Hematopoietic multipotent progenitor cell treated with erythropoietin and hydrocortisone succinate and interleukin-3 and kit ligand, for 8 days (in vitro differentiated cells): ENCODE measurements around the gene YJU2.
A peak's percentile ranks its signal among the peaks of the same experiment; 100 is the strongest.
"Not testable (repeated sequence)": the region's sequence is repeated elsewhere in the genome, so short reads cannot be mapped to it uniquely, and the experiment has no call there.

Experiments used
- DNase-seq: peaks from one replicate; pipeline ENCODE4 v3.0.0-alpha.2; 2015

Gene YJU2

DNA sequence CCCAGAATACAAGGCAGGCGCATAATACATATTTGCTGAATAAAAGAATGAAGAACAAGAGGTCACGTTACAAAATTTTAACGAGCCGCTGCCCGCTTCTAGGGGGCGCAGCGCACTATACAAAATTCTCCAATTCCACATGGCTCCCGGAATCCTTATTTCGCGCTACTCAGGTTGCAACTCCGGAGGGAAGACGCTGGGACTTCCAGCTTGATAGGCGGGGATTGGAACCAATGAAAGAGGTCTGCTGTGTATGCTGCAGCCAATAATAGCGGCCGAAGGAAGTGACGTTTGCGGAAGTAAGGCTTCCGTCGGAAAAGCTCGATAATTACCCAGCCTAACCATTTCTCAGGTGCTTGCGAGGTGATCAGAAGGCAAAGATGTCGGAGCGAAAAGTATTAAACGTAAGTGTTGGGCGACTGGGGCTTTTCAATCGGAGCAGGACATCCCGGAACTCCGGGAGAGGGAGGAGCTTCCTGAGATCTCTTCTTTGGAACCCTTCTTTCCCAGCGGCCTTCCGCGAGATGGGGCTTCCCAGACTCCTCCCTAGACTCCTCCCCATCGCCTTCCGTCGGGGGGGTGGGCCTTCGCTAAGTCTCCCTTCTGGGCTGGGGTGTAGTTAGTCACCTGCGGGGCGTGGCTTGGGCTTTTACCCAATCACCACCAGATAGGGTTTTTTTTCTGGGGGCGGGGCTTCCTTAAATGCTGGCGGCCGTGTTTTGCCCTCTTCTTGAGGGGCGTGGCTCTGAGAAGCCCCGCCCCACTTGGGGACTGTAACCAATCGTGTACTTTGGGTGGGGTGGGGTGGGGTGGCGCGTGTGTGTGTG, at the start of gene YJU2:
TSS of gene YJU2 (plus strand) at position 314 of the 827 bp plus-strand sequence. CDS start at position 381, 67 bp downstream.
- DNase-seq, result peak; percentile 100

DNA sequence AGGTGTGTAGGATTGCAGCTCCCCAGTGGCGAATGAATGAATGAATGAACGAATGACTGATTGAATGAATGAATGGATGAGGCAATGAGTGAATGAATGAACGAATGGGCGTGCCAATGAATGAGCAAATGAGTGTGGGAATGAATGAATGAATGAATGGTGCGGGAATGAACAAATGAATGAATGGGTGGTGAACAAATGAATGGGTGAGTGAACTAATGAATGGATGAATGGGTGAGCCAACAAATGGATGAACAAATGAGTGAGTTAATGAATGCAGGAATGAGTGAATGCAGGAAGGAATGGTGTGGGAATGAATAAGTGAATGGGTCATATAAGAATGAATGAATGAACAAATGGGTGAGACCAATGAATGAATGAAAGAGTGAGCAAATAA, 49.7 kb upstream of the YJU2 start:
- DNase-seq, result no peak

DNA sequence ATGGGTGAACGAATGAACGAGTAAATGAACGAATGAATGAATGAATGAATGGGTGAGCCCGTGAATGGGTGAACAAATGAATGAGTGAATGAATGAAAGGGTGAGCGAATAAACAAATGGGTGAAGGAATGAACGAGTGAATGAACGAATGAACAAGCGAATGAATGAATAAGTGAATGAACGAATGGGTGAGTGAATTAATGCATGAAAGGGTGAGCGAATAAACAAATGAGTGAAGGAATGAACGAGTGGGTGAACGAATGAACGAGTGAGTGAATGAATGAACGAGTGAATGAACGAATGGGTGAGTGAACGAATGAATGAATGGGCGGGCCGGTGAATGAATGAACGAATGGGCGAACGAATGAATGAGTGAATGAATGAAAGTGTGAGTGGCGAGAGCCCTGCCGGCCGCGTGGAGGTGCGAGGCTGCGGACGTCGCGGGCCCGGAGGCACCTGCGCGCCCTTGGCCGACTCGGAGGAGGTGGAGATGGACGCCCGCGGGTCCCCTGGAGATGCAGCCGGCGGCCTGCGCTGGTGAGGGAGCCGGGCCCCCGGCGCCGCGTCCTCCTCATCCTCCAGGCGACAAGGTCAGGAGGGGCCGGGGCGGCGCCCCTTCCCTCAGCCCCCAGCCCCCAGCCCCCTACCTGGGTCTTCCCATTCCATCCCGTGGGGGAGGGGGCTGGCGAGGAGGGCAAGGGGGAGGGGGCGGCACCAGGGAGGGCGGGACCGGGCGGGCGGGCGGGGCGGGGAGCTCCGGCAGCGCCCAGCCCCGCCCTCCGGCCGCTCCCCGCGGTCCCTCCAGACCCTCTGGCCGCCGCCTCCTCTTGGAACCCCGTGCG, 49.0 kb upstream of the YJU2 start:
- no peak for DNase-seq

DNA sequence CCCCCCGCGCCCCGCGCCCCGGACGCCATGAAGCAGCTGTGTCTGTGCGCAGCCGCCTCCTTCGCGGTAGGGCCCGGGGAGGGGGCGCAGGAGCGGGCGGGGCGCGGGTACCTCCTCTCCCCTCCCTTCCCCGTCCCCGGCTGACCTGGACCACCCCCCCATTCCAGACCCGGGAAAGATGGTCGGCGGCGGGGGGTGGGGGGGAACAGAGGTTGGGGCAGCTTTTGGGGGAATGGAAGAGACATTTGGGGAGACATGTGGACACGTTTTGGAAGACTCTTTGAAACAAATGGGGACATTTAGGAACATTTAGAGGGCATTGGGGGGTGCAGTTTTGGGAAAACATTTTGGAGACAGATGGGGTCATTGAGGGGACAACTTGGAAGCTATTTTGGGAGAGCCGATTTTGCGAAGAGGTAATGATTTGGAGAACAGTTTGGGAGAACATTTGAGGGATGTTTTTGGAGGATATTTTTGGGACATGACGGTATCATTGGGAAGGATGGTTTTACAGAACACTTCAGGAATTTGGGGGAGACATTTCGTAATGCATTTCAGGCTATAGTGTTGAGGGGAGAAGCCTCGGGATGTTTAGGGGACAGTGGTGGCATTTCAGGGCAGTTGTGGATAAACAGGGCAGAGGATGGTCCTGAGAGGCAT, 48.3 kb upstream of the YJU2 start:
- no peak for DNase-seq

DNA sequence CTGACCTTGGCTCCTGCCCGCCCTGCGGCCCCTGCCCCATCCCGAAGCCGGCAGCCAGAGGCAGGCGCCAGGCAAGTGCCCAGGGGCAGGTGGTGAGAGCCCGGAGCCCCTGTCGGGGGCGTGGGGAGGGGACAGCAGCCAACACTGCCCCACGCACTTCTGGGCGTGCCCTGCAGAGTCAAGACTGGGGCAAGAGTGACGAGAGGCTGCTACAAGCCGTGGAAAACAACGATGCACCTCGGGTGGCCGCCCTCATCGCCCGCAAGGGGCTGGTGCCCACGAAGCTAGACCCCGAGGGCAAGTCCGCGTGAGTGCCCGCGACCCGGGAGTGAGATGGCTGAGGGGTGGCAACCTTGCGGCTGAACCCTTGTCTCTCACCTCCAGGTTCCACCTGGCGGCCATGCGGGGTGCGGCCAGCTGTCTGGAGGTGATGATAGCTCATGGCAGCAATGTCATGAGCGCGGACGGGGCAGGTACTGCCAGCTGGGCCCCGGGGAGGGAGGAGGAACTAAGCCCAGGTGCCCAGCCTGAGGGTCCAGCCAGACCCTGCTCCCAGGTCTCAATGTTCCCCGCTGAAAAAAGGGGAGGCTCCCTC, 47.1 kb upstream of the YJU2 start:
- no peak for DNase-seq

DNA sequence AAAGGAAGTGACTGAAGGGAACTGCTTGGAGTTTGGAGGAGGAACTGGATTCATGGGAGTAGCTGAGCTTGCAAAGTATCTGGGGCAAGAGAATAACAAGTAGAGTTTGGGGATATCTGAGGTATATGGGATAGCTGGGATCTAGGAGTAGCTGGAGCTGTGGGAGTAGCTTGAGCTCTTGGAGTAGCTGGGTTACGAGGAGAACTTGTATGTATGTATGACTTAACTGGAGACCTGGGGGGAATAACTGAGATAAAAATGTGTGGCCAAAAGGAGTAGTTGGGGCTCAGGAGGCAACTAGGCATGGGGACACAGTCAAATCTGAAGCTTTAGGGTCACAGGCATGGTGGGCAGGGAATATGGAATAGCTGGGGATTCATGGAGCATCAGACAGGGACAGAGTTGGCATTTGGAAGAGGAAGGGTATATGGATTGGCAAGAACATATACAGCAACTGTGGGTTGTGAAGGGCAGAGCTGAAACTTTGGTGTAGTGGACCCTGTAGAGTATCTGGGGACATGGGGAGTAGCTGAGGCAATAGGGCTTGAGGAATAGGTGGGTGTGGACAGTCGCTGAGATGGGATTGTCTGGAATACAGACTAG, 45.8 kb upstream of the YJU2 start:
- DNase-seq, result no peak

DNA sequence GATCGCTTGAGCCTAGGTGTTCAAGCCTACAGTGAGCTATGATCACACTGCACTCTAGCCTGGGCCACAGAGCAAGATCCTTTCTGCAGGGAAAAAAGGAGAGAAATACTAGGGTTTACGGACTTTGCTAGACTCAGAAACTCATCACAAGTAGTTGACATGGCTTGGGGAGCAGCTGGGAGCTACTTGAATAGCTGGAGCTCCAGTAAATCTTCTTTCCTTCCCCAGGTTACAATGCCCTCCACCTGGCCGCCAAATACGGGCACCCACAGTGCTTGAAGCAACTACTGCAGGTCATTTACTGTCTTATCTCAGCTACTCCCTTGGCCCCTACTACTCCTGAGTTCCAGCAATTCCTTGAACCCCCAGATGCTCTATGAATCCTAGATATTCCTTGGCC, 45.1 kb upstream of the YJU2 start:
- no peak for DNase-seq

DNA sequence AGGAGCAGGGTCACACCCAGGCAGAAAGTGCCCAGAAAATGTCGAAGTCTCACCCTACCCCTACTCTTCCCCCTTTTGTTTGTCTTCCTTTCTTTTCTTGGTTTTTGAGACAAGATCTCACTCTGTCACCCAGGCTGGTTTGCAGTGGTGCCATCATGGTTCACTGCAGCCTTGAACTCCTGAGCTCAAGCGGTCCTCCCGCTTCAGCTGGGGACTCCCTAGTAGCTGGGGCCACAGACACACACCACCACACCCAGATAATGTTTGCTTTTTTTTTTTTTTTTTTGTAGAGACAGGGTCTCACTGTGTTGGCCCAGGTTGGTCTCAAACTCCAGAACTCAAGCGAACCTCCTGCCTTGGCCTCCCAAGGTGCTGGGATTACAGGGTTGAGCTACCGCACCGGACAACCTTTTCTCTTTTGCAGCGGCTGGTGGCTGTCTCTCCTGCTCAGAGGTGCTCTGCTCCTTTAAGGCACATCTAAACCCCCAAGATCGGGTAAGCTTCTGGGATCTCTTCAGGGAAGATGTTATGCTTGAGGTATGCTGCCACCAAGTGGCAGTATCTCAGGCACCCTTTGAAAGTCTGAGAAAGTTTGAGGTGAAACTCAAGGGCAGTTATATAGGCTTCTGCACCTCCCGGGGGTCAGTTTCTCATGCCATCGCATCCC, 39.9 kb upstream of the YJU2 start:
- peak; percentile 72 for DNase-seq

DNA sequence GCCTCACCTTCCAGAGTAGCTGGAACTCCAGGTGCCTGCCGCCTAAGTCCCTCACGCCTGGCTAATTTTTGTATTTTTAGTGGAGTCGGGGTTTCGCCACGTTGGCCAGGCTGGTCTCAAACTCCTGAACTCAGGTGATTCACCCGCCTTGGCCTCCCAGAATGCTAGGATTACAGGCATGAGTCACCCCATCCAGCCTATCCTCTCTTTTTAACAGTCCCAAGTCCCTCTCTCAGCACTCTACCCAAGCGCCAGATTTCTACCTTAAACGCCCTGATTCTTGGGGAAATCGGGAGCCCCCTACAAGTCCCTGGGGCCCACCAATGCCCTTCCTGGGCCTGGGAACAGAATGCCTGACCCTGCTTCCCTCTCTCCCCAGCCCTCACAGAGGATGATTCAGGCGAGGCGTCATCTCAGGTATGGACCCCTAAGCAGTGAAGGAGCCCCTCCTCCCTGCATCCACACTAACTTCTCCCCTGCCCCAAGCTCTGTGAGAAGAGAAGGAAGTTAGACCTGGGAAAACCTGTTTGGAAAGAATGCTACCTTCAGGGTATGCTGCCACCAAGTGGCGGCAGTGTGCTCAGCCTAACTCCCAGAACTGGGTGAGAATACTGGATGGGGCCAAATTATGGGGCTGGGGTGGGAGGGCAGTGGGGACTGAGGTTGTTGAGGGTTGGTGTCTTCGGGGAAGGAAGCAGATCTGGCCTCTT, 38.3 kb upstream of the YJU2 start:
- DNase-seq, result peak; percentile 41

DNA sequence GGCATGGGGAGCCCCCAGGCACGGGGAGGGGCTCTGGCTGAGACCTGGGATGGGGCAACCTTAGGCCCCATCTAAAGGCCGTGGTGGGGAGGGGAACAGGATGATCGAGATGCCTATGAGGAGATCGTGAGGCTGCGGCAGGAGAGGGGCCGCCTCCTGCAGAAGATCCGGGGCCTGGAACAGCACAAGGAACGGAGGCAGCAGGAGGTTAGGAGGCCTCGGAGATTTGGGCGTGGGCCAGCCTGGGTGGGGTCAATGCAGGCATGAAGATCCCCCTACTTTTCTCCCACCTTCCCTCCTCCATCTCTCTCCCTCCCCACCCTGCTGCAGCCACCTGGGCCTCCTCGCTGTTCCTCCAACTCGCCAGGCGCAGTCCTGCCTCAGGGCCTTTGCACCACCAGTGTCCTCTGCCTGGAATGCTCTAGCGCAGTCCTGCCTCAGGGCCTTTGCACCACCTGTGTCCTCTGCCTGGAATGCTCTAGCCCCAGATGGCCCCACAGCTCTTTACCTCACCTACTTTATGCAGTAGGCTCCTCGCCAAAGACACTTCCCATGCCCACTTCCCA, 36.6 kb upstream of the YJU2 start:
- no peak for DNase-seq

DNA sequence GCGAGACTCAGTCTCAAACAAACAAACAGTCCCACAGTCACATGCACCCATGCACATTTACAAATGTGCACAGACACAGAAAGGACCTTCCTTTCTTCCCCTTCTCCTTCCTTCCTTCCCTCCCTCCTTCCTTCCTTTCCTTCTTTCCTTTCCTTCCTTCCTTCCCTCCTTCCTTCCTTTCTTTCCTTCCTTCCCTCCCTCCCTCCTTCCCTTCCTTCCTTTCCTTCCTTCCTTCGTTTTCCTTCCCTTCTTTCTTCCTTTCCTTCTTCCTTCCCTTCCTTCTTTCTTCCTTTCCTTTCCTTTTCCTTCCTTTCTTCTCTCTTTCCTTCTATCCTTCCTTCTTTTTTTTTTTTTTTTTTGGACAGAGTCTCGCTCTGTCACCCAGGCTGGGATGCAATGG, 33.8 kb upstream of the YJU2 start:
- DNase-seq, result no peak

DNA sequence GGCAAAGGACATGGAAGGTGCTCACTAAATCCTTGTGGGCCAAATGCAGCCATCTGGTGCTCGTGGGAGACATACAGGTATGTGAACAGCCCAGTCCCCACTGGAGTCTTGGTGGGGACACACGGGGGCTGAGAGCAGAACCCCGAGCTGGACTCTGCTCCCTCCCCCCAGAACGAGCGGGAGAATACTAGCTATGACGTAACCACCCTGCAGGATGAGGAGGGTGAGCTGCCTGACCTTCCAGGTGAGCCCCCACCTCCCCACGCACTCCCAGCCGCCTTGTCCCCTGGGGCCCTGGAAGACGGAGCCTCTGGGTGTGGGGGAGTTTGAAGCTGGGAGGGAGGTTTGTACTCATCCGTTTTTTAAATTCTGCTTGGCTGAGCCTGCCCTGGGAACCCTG, 31.1 kb upstream of the YJU2 start:
- no peak for DNase-seq

DNA sequence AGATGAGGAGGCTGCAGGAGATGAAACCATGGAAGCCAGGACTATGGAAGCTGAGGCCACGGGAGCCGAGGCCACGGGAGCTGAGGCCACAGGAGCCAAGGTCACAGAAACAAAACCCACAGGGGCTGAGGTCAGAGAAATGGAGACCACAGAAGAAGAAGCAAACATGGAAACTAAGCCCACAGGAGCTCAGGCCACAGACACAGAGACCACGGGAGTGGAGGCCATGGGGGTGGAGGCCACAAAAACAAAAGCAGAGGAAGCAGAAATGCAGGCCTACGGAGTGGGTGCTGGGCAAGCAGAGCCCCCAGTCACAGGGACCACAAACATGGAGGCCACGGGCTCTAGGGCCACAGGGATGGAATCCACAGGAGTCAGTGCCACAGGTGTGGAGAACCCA, 30.0 kb upstream of the YJU2 start:
- DNase-seq, result no peak

DNA sequence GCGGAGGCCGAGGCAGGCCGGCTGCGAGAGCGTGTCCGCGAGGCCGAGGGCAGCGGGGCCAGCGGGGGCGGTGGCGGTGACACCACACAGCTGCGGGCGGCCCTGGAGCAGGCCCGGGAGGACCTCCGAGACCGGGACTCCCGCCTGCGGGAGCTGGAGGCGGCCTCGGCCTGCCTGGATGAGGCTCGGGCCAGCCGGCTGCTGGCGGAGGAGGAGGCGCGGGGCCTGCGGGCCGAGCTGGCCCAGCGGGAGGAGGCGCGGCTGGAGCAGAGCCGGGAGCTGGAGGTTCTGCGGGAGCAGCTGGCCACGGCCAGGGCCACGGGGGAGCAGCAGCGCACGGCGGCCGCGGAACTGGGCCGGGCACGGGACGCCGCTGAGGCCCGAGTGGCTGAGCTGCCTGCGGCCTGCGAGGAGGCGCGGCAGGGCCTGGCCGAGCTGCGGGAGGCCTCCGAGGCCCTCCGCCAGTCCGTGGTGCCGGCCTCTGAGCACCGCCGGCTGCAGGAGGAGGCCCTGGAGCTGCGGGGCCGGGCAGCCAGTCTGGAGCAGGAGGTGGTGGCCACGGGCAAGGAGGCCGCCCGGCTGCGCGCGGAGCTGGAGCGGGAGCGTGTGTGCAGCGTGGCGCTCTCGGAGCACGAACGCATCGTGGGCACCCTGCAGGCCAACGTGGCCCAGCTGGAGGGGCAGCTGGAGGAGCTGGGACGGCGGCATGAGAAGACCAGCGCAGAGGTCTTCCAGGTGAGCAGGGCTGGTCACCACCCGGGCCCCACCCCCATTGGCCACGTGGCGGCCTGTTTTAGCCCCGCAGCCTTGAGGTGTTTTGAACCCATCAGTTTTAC, 29.2 kb upstream of the YJU2 start:
- DNase-seq, result no peak

DNA sequence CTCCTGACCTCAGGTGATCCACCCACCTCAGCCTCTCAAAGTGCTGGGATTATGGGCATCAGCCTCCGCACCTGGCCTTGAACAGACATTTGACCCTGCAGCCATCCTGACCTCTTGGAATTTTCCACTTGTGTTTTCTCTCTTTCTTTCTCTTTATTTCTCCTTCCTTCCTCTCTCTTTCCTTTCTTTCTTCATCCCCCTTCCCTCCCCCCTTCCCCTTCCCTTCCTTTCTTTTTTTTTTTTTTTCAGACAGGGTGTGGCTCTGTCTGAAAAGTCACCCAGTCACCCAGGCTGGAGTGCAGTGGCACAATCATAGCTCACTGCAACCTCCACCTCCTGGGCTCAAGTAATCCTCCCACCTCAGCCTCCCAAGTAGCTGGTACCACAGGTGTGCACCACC, 28.4 kb upstream of the YJU2 start:
- DNase-seq, result not testable (repeated sequence)

DNA sequence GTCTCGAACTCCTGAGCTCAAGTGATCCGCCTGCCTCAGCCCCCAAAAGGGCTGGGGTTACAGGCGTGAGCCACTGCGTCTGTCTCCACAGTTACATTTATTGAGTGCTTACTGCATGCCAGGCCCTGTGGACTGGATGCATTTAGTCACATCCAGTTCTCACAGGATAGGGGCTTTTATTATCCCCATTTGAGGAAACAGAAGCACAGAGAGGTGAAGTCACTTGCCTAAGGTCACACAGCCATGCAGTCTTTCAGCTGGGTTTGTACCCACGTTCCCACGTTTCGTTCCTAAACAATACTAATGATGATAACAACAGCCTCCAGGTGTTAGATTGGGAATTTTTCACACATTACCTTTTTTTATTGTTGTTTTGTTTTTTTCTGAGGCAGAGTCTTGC, 26.7 kb upstream of the YJU2 start:
- no peak for DNase-seq

DNA sequence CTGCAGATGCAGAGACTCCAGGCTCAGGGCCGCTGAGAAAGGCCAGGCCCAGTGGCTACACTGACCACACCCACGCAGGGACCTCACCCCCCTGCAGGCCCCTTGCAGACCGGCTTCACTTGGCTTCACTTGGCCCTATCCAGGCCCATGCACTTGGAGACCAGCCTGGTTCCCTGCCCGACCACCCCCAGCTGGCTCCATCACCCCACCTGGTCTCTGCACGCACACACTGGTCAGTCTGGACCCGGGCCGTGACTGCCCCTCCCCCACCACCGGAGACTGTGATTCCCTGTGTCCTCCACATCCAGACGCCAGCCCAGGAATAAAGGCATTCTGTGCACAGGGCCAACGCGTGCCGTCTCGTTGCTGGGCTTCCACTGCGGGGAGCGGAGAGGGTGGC, 22.4 kb upstream of the YJU2 start:
- DNase-seq, result no peak

DNA sequence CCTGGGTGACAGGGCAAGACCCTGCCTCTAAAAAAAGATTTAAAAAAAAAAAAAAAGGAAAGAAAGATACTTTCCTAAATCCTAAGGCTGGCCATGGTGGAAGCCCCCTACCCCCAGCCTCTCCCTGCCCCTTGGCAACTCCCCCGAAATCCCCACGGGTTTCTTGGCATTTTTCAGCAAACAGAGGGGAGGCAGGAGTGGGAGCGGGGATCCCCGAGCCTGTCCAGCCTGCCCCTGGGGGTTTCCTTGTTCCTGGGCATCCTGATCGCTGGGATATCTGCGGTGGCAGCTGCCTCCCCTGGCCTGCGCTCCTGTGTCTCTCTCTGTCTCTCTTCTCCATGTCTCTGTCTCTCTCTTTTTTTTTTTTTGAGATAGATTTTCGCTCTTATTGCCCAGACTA, 21.0 kb upstream of the YJU2 start:
- DNase-seq, result no peak

DNA sequence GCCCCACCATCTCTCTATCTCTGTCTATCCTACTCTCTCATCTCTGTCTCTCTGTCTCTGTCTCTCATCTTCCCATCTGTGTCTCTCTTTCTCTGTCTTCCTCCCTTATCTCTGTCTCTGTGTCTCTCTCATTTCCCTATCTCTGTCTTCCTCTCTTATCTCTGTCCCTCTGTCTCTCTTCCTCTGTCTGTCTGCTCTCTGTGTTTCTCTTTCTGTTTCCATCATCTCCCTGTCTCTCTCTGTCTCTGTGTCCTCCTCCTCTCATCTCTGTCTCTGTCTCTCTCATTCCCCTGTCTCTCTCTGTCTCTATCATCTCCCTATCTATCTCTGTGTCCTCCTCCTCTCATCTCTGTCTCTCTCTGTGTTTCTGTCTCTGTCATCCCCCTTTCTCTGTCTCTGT, 19.1 kb upstream of the YJU2 start:
- no peak for DNase-seq

DNA sequence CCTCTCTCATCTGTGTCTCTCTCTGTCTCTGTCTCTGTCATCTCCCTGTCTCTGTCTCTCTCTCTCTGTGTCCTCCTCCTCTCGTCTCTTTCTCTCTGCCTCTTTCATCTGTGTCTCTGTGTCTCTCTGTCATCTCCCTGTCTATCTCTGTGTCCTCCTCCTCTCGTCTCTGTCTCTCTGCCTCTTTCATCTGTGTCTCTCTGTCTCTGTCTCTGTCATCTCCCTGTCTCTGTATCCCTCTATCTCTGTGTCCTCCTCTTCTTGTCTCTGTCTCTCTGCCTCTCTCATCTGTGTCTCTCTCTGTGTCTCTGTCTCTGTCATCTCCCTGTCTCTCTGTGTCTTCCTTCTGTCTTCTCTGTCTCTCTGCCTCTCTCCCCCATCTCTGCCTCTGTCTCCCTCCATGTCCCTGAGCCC, 18.1 kb upstream of the YJU2 start:
- no peak for DNase-seq
